Measurements from ENCODE around the gene SKAP1. TPM values are rescaled to one million over a fixed set of nuclear protein-coding genes. Genes with fewer than 3 reads are reported as not detected.

Gene SKAP1
- total and polyA plus RNA-seq, 2 of the 13 experiments (the other 11 are each of a cell fraction or from before 2014, with no cell fraction given) = 0.21 TPM; not detected in 1

DNA sequence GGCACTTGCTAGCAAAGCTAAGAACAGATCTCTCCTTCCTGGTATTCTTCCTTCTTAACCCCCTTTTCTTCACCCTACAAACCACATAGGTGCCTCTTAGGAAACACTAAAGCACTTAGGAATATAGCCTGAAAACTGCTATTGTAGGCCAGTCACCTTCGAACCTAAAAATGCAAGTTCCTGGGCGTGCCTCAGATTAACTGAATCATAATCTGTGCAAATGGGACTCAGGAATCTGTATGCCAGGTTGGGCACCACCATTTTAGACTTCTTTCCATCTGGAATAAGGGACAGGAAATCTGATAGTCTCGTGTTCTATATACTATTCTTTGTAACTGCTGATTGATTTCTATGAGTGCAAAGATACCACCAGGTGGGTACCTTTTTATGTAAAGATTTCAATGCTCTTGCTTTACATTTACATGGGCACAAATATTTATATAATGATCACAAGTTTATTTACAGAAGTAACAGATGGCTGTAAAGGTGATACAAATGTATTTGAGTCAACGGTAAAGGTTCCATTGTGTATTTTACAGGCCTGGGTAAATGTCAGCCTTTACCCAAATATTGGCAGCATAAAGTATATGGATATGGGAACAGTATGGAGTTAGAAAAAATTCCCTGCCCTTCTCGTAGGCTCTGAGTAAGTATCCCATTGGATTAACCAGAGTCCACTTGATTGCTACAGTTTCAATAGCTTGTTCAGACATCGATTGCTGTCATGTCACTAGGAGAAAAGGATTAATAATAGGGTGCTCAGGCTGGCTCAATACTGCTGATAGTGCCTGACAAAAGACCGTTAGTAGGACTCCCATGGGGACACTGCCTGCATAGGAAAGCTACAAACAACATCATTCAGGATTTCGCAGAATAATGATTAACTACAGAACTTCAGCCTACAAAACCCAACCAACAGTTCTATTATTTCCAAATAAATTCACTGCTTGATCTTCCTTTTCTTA, 197.7 kb downstream of the SKAP1 start:
- FAIRE-seq = no peak

More for the DNA sequence above, 197.7 kb downstream of the SKAP1 start:
- no peak for DNase-seq (ENCODE audit: low spot score)
- TF ChIP-seq SYNCRIP (IDR thresholded peaks at IDR 0.05; ENCODE audit: insufficient read depth, low read depth, low read length) (no peak), HOXD1 (CRISPR knock-in tag; IDR thresholded peaks at IDR 0.05) (no peak), FOXA1 (IDR thresholded peaks at IDR 0.05) (no peak), FOXA1 (CRISPR knock-in tag; IDR thresholded peaks at IDR 0.05) (no peak), NFE2 (CRISPR knock-in tag; IDR thresholded peaks at IDR 0.05) (no peak), NBN (conservative IDR thresholded peaks at IDR 0.05) (no peak), ZNF224 (CRISPR knock-in tag; IDR thresholded peaks at IDR 0.05) (no peak)
- TF ChIP-seq, protein P1, sequence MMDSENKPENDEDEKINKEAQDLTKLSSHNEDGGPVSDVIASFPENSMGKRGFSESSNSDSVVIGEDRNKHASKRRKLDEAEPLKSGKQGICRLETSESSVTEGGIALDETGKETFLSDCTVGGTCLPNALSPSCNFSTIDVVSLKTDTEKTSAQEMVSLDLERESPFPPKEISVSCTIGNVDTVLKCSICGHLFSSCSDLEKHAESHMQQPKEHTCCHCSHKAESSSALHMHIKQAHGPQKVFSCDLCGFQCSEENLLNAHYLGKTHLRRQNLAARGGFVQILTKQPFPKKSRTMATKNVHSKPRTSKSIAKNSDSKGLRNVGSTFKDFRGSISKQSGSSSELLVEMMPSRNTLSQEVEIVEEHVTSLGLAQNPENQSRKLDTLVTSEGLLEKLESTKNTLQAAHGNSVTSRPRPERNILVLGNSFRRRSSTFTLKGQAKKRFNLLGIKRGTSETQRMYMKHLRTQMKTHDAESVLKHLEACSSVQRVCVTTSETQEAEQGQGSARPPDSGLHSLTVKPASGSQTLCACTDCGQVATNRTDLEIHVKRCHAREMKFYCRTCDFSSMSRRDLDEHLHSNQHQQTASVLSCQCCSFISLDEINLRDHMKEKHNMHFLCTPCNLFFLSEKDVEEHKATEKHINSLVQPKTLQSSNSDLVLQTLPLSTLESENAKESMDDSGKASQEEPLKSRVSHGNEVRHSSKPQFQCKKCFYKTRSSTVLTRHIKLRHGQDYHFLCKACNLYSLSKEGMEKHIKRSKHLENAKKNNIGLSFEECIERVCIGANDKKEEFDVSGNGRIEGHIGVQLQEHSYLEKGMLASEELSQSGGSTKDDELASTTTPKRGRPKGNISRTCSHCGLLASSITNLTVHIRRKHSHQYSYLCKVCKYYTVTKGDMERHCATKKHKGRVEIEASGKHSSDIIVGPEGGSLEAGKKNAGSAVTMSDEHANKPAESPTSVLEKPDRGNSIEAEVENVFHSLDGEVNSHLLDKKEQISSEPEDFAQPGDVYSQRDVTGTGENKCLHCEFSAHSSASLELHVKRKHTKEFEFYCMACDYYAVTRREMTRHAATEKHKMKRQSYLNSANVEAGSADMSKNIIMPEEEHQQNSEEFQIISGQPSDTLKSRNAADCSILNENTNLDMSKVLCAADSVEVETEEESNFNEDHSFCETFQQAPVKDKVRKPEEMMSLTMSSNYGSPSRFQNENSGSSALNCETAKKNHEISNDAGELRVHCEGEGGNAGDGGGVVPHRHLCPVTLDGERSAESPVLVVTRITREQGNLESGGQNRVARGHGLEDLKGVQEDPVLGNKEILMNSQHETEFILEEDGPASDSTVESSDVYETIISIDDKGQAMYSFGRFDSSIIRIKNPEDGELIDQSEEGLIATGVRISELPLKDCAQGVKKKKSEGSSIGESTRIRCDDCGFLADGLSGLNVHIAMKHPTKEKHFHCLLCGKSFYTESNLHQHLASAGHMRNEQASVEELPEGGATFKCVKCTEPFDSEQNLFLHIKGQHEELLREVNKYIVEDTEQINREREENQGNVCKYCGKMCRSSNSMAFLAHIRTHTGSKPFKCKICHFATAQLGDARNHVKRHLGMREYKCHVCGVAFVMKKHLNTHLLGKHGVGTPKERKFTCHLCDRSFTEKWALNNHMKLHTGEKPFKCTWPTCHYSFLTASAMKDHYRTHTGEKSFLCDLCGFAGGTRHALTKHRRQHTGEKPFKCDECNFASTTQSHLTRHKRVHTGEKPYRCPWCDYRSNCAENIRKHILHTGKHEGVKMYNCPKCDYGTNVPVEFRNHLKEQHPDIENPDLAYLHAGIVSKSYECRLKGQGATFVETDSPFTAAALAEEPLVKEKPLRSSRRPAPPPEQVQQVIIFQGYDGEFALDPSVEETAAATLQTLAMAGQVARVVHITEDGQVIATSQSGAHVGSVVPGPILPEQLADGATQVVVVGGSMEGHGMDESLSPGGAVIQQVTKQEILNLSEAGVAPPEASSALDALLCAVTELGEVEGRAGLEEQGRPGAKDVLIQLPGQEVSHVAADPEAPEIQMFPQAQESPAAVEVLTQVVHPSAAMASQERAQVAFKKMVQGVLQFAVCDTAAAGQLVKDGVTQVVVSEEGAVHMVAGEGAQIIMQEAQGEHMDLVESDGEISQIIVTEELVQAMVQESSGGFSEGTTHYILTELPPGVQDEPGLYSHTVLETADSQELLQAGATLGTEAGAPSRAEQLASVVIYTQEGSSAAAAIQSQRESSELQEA (CRISPR knock-in tag; IDR thresholded peaks at IDR 0.05; ENCODE audit: not compliant biosample characterization) = no peak
- TF ChIP-seq, protein P2, sequence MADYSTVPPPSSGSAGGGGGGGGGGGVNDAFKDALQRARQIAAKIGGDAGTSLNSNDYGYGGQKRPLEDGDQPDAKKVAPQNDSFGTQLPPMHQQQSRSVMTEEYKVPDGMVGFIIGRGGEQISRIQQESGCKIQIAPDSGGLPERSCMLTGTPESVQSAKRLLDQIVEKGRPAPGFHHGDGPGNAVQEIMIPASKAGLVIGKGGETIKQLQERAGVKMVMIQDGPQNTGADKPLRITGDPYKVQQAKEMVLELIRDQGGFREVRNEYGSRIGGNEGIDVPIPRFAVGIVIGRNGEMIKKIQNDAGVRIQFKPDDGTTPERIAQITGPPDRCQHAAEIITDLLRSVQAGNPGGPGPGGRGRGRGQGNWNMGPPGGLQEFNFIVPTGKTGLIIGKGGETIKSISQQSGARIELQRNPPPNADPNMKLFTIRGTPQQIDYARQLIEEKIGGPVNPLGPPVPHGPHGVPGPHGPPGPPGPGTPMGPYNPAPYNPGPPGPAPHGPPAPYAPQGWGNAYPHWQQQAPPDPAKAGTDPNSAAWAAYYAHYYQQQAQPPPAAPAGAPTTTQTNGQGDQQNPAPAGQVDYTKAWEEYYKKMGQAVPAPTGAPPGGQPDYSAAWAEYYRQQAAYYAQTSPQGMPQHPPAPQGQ (CRISPR knock-in tag; IDR thresholded peaks at IDR 0.05; ENCODE audit: borderline replicate concordance) = no peak
- TF ChIP-seq, protein P3, sequence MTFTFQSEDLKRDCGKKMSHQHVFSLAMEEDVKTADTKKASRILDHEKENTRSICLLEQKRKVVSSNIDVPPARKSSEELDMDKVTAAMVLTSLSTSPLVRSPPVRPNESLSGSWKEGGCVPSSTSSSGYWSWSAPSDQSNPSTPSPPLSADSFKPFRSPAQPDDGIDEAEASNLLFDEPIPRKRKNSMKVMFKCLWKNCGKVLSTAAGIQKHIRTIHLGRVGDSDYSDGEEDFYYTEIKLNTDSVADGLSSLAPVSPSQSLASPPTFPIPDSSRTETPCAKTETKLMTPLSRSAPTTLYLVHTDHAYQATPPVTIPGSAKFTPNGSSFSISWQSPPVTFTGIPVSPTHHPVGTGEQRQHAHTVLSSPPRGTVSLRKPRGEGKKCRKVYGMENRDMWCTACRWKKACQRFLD (CRISPR knock-in tag; IDR thresholded peaks at IDR 0.05; ENCODE audit: borderline replicate concordance) = no peak
- in situ Hi-C loops (cut with HindIII; ENCODE audit: extremely low pct_ligation_motif_present, low pct_unique_long_range_greater_than_20kb) (no loop called here), intact Hi-C loops (cut with micrococcal nuclease; ENCODE audit: unreplicated experiment) (no loop called here)
- POLR2A ChIA-PET = no interaction called here
- H3K27me3 ChIP-seq (ENCODE audit: control insufficient read depth in 1 of 2, insufficient read depth in 2 of 2, low read length in 2 of 2) = no peaks in the 10 kb centered on the region
- ATAC-seq = no peak
- WGBS (ENCODE audit: low lambda C conversion rate) = 1% methylated on average over 8 of the region's 8 CpGs
- CTCF ChIA-PET (ENCODE audit: low intra/inter-chr PET ratio, low total read pairs) = no interaction called here
- no peak overlapping the region for H3K4me2 ChIP-seq (ENCODE audit: low read depth, low read length)
- no peak overlapping the region for H3K4me3 ChIP-seq (replicated peaks in 1 of 3; ENCODE audit: insufficient read depth in 1 of 3, low read depth in 2 of 3, low read length in 3 of 3)
- no peak overlapping the region for H3K27ac ChIP-seq (ENCODE audit: extremely low read length, insufficient read depth, low read length)
- no peaks in the 10 kb centered on the region for H3K79me2 ChIP-seq (ENCODE audit: insufficient read depth, low read length)
- no peaks in the 10 kb centered on the region for H3K9me3 ChIP-seq (ENCODE audit: low read length)
- BruUV-seq (replicated peaks) = no TSS peak
- no peak overlapping the region for H2AFZ ChIP-seq (ENCODE audit: low read length)
- no peak overlapping the region for H3K9ac ChIP-seq (ENCODE audit: insufficient read depth, low read depth, low read length)
- no peaks in the 10 kb centered on the region for H4K20me1 ChIP-seq (ENCODE audit: insufficient read depth, low read length)
- no peaks in the 10 kb centered on the region for H3K36me3 ChIP-seq (replicated peaks in 1 of 2; ENCODE audit: control insufficient read depth in 1 of 2, insufficient read depth in 2 of 2, low read length in 2 of 2)
- no peaks in the 10 kb centered on the region for H3K4me1 ChIP-seq (ENCODE audit: insufficient read depth, low read length)

Measured in HepG2 (cell line).